Neural cell (in vitro differentiated cells): ENCODE data around the gene PHOX2B.

Experiments
- CTCF ChIP-seq: fragments of 450-650 bp; IDR thresholded peaks from 2 replicates; pipeline ENCODE4 v1.5.1; 2014; ENCODE audit warnings: antibody characterized with exemption, mild to moderate bottlenecking, moderate library complexity; ENCODE audit not compliant: poor library complexity, severe bottlenecking
- REST ChIP-seq: IDR thresholded peaks from 2 replicates; pipeline ENCODE4 v1.6.1; 2012; ENCODE audit warnings: borderline replicate concordance

GRCh38 chr4:41749631-41750039, 1.1 kb upstream of the PHOX2B start:
- TF ChIP-seq CTCF: no peak
- no peak for TF ChIP-seq REST
